Measurements from ENCODE around the gene KIF18B. TPM values are rescaled to one million over a fixed set of nuclear protein-coding genes. Genes with fewer than 3 reads are reported as not detected.

Gene KIF18B
- total RNA-seq, 1 donor from 2014 or later = 0.16 TPM

- DNase-seq = no peak
Measured at GRCh38 chr17:44918006-44918405, 29.6 kb downstream of the KIF18B start.

- no peak for DNase-seq
Measured at GRCh38 chr17:44917456-44917855, 30.1 kb downstream of the KIF18B start.

GRCh38 chr17:44916781-44917241, 30.8 kb downstream of the KIF18B start:
- peak; percentile 69 for DNase-seq

GRCh38 chr17:44915862-44916780, 31.5 kb downstream of the KIF18B start:
- no peak for DNase-seq

GRCh38 chr17:44915321-44915726, 32.2 kb downstream of the KIF18B start, which contains the start of gene GFAP:
TSS of gene GFAP (minus strand) at chr17:44915500. CDS start at chr17:44915486, 14 bp downstream.
- no peak for DNase-seq

- DNase-seq = no peak
Measured at GRCh38 chr17:44914698-44915271, 32.8 kb downstream of the KIF18B start.

GRCh38 chr17:44914148-44914547, 33.4 kb downstream of the KIF18B start:
- no peak for DNase-seq

- no peak for DNase-seq
Measured at GRCh38 chr17:44913676-44914075, 33.9 kb downstream of the KIF18B start.

- no peak for DNase-seq
Measured at GRCh38 chr17:44912763-44913544, 34.6 kb downstream of the KIF18B start.

GRCh38 chr17:44911133-44912001, 36.2 kb downstream of the KIF18B start:
- DNase-seq = no peak

GRCh38 chr17:44910231-44911106, 37.1 kb downstream of the KIF18B start:
- DNase-seq = no peak

- no peak for DNase-seq
Measured at GRCh38 chr17:44909681-44910144, 37.9 kb downstream of the KIF18B start.

- no peak for DNase-seq
Measured at GRCh38 chr17:44908761-44909326, 38.7 kb downstream of the KIF18B start.

GRCh38 chr17:44907729-44908470, 39.7 kb downstream of the KIF18B start:
- DNase-seq = no peak

- DNase-seq = no peak
Measured at GRCh38 chr17:44906763-44907728, 40.5 kb downstream of the KIF18B start.

- no peak for DNase-seq
Measured at GRCh38 chr17:44906010-44906646, 41.4 kb downstream of the KIF18B start.

Data from occipital lobe (tissue), 2 donors.